Uterus (tissue), 4 donors: ENCODE measurements around the gene FAF1. TPM values are rescaled to one million over a fixed set of nuclear protein-coding genes. Genes with fewer than 3 reads are reported as not detected.
"Not testable (repeated sequence)": the region's sequence is repeated elsewhere in the genome, so short reads cannot be mapped to it uniquely, and the experiment has no call there.

Experiments
- DNase-seq, 2 donors: peaks; one replicate each; pipeline ENCODE4 v3.0.0-alpha.2; 2019 to 2020
- H3K27ac ChIP-seq, 2 donors: fragments of 200-600 bp; sonication (generic); 1 replicate in 1 of 2; 2 replicates in 1 of 2; pipeline ENCODE4 v1.5.1; 2016 to 2018
- H3K27me3 ChIP-seq, 2 donors: fragments of 200-600 bp; sonication (generic); one replicate each; pipeline ENCODE4 v1.5.1; 2018 to 2019; ENCODE audit warnings: control low read depth in 1 of 2
- H3K36me3 ChIP-seq, 2 donors: fragments of 200-600 bp; sonication (generic); one replicate each; pipeline ENCODE4 v1.5.1; 2019; ENCODE audit warnings: control low read depth in 1 of 2
- H3K4me1 ChIP-seq, 2 donors: fragments of 200-600 bp; sonication (generic); one replicate each; pipeline ENCODE4 v1.5.1; 2018 to 2019; ENCODE audit warnings: control low read depth in 1 of 2
- H3K4me3 ChIP-seq, 2 donors: fragments of 200-600 bp; sonication (generic); 1 replicate in 1 of 2; 2 replicates in 1 of 2; pipeline ENCODE4 v1.5.1; 2018 to 2019; ENCODE audit warnings: mild to moderate bottlenecking in 1 of 2
- H3K9me3 ChIP-seq, 2 donors: fragments of 200-600 bp; sonication (generic); one replicate each; pipeline ENCODE4 v1.5.1; 2019; ENCODE audit warnings: control low read depth in 1 of 2
- CTCF ChIP-seq, 4 experiments: fragments of 200-600 bp in 2 of 4; fragments of 450-650 bp in 2 of 4; sonication (generic) in 2 of 4; IDR thresholded peaks; one replicate each; pipeline ENCODE4 v1.5.1; 2016 to 2019; ENCODE audit warnings: antibody characterized with exemption in 4 of 4, mild to moderate bottlenecking in 2 of 4, moderate library complexity in 1 of 4
- POLR2A ChIP-seq, 2 donors: fragments of 450-650 bp; IDR thresholded peaks; one replicate each; pipeline ENCODE4 v1.6.1; 2016; ENCODE audit warnings: antibody characterized with exemption in 2 of 2, mild to moderate bottlenecking in 1 of 2, moderate library complexity in 1 of 2
- intact Hi-C: fragments of 100-400 bp; cut with DNase I; formaldehyde crosslinking; loops from one replicate; pipeline ENCODE4 v1.15.1; 2023; ENCODE audit warnings: low total_unique reads
- total RNA-seq, 4 donors: library from RNA; depleted of rRNA in 3 of 4; stranded (reverse); fragments of >200 nt in 3 of 4; gene quantifications; one replicate each; pipeline versions ENCODE4 v1.1.0 to v1.2.4, GENCODE V29; 2014 to 2023
- donor health status: DM: yes; HTN: yes; CAD: no.

The FAF1 gene
- total RNA-seq, 4 donors from 2014 or later = 34.1 to 77.2 (median 64.1) TPM

- intact Hi-C loops = no loop called here
- Histone ChIP-seq H3K27me3 (no peaks in the 10 kb centered on the region), H3K27ac (no peak overlapping the region), H3K4me3 (no peak overlapping the region), H3K9me3 (no peaks in the 10 kb centered on the region), H3K36me3 (no peaks in the 10 kb centered on the region), H3K4me1 (no peaks in the 10 kb centered on the region)
- TF ChIP-seq POLR2A (IDR thresholded peaks at IDR 0.05) (no peak), CTCF (IDR thresholded peaks at IDR 0.05) (no peak)
- no peak for DNase-seq
These were observed 217.5 kb downstream of the FAF1 start for GRCh38 chr1:50742523-50742922.

- no peak for TF ChIP-seq CTCF (IDR thresholded peaks at IDR 0.05)
- TF ChIP-seq POLR2A (IDR thresholded peaks at IDR 0.05) = no peak
- intact Hi-C loops = no loop called here
- H3K36me3 ChIP-seq = no peaks in the 10 kb centered on the region
- no peaks in the 10 kb centered on the region for H3K27me3 ChIP-seq
- no peaks in the 10 kb centered on the region for H3K9me3 ChIP-seq
- H3K4me1 ChIP-seq = no peaks in the 10 kb centered on the region
- no peak overlapping the region for H3K27ac ChIP-seq
- H3K4me3 ChIP-seq = no peak overlapping the region
- DNase-seq = no peak
These were observed 220.9 kb downstream of the FAF1 start for GRCh38 chr1:50739125-50739524.

- intact Hi-C loops = no loop called here
- Histone ChIP-seq H3K4me1 (no peaks in the 10 kb centered on the region), H3K36me3 (no peaks in the 10 kb centered on the region), H3K27me3 (no peaks in the 10 kb centered on the region), H3K4me3 (no peak overlapping the region), H3K9me3 (no peaks in the 10 kb centered on the region), H3K27ac (no peak overlapping the region)
- TF ChIP-seq POLR2A (IDR thresholded peaks at IDR 0.05) (no peak), CTCF (IDR thresholded peaks at IDR 0.05) (peak in 1 of 4 experiments; percentile 31)
- no peak for DNase-seq
These were observed 224.6 kb downstream of the FAF1 start for GRCh38 chr1:50735443-50735842.

- DNase-seq, H3K4me3 ChIP-seq, H3K36me3 ChIP-seq, H3K9me3 ChIP-seq, H3K4me1 ChIP-seq, H3K27me3 ChIP-seq, H3K27ac ChIP-seq, intact Hi-C loops: not testable (repeated sequence)
These were observed 232.5 kb downstream of the FAF1 start for GRCh38 chr1:50727578-50727977.

GRCh38 chr1:50724626-50725286 lies 235.3 kb downstream of the FAF1 start:
- no peak for DNase-seq
- H3K27ac ChIP-seq = no peak overlapping the region

More at GRCh38 chr1:50724626-50725286, 235.3 kb downstream of the FAF1 start:
- H3K4me3 ChIP-seq = no peak overlapping the region
- no peaks in the 10 kb centered on the region for H3K36me3 ChIP-seq
- intact Hi-C loops = no loop called here
- no peaks in the 10 kb centered on the region for H3K27me3 ChIP-seq
- H3K4me1 ChIP-seq = no peaks in the 10 kb centered on the region
- H3K9me3 ChIP-seq = no peaks in the 10 kb centered on the region
- TF ChIP-seq POLR2A (IDR thresholded peaks at IDR 0.05) (no peak), CTCF (IDR thresholded peaks at IDR 0.05) (no peak)
